Bronchial epithelial cell (primary cell): Measurements from ENCODE around the gene IDS. TPM values are rescaled to one million over a fixed set of nuclear protein-coding genes. Genes with fewer than 3 reads are reported as not detected.
"Not testable (repeated sequence)": the region's sequence is repeated elsewhere in the genome, so short reads cannot be mapped to it uniquely, and the experiment has no call there.

ENCODE experiments used
- DNase-seq: peaks from one replicate; pipeline ENCODE4 v3.0.0-alpha.2; 2010; ENCODE audit warnings: low read depth
- FAIRE-seq: peaks from 2 replicates; lab custom pipeline; 2011; peaks lifted over from hg19 to GRCh38; lab: Jason Lieb, UNC
- H3K27me3 ChIP-seq: 2 replicates; pipeline ENCODE4 v1.5.1; 2011; ENCODE audit warnings: low read length; ENCODE audit not compliant: control insufficient read depth, insufficient read depth
- H3K36me3 ChIP-seq: 2 replicates; pipeline ENCODE4 v1.5.1; 2011; ENCODE audit warnings: low read length; ENCODE audit not compliant: control insufficient read depth, insufficient read depth
- H3K4me3 ChIP-seq: 2 replicates; pipeline ENCODE4 v1.5.1; 2011; ENCODE audit warnings: mild to moderate bottlenecking, low read depth, low read length, control low read depth
- CTCF ChIP-seq: IDR thresholded peaks from 2 replicates; pipeline ENCODE4 v1.5.1; 2011; ENCODE audit warnings: mild to moderate bottlenecking, moderate library complexity, low read length, control low read depth, inconsistent platforms; ENCODE audit not compliant: insufficient read depth, severe bottlenecking
- total RNA-seq: library from RNA; depleted of rRNA; stranded (reverse); fragments of >200 nt; gene quantifications from 2 replicates; pipeline ENCODE4 v1.2.1, GENCODE V29; 2014

IDS gene
- total RNA-seq, 1 donor from 2014 or later = 12.4 TPM

GRCh38 chrX:149506349-149506748 lies 1.2 kb upstream of the IDS start:
- Histone ChIP-seq H3K27me3 (no peaks in the 10 kb centered on the region), H3K4me3 (no peak overlapping the region), H3K36me3 (peaks cover 2% of the 10 kb centered on the region)
- DNase-seq (peak; percentile 59), FAIRE-seq (no peak)
- TF ChIP-seq CTCF = no peak

- DNase-seq (no peak), FAIRE-seq (no peak)
- Histone ChIP-seq H3K27me3 (no peaks in the 10 kb centered on the region), H3K4me3 (no peak overlapping the region), H3K36me3 (peaks cover 2% of the 10 kb centered on the region)
- no peak for TF ChIP-seq CTCF
Measured at GRCh38 chrX:149505671-149506070, 565 bp upstream of the IDS start.

GRCh38 chrX:149504226-149504914 lies 736 bp downstream of the IDS start:
- H3K36me3 ChIP-seq = peaks cover 2% of the 10 kb centered on the region
- H3K4me3 ChIP-seq = peak overlapping the region; percentile 53
- no peaks in the 10 kb centered on the region for H3K27me3 ChIP-seq
- FAIRE-seq (no peak), DNase-seq (no peak)
- TF ChIP-seq CTCF = peak; percentile 9

- H3K36me3 ChIP-seq, H3K27me3 ChIP-seq, H3K4me3 ChIP-seq, FAIRE-seq: not testable (repeated sequence)
- DNase-seq = peak; percentile 39
Measured at GRCh38 chrX:149503446-149503845, 1.7 kb downstream of the IDS start.

- DNase-seq, H3K36me3 ChIP-seq, H3K4me3 ChIP-seq, FAIRE-seq, H3K27me3 ChIP-seq: not testable (repeated sequence)
Measured at GRCh38 chrX:149502923-149503322, 2.2 kb downstream of the IDS start.

GRCh38 chrX:149499766-149500165 lies 5.3 kb downstream of the IDS start:
- Histone ChIP-seq H3K27me3 (no peaks in the 10 kb centered on the region), H3K36me3 (peaks cover 2% of the 10 kb centered on the region), H3K4me3 (no peak overlapping the region)
- FAIRE-seq (no peak), DNase-seq (no peak)
- TF ChIP-seq CTCF = no peak

- Histone ChIP-seq H3K36me3 (peaks cover 6% of the 10 kb centered on the region), H3K4me3 (no peak overlapping the region), H3K27me3 (no peaks in the 10 kb centered on the region)
- TF ChIP-seq CTCF = no peak
- FAIRE-seq (no peak), DNase-seq (no peak)
Measured at GRCh38 chrX:149498767-149499166, 6.3 kb downstream of the IDS start.
